Stimulated activated CD4-positive, alpha-beta T cell treated with anti-CD3 and anti-CD28 coated beads, Interleukin-15, amount 100 ng/mL, for 1 hour (primary cell): Measurements from ENCODE around the gene THOC5.
"Not testable (repeated sequence)": the region's sequence is repeated elsewhere in the genome, so short reads cannot be mapped to it uniquely, and the experiment has no call there.

Source experiments
- DNase-seq, 2 donors: peaks; one replicate each; pipeline ENCODE4 v3.0.0-alpha.2; 2020; ENCODE audit warnings: low read depth in 1 of 2, low spot score in 1 of 2

THOC5 gene

DNA sequence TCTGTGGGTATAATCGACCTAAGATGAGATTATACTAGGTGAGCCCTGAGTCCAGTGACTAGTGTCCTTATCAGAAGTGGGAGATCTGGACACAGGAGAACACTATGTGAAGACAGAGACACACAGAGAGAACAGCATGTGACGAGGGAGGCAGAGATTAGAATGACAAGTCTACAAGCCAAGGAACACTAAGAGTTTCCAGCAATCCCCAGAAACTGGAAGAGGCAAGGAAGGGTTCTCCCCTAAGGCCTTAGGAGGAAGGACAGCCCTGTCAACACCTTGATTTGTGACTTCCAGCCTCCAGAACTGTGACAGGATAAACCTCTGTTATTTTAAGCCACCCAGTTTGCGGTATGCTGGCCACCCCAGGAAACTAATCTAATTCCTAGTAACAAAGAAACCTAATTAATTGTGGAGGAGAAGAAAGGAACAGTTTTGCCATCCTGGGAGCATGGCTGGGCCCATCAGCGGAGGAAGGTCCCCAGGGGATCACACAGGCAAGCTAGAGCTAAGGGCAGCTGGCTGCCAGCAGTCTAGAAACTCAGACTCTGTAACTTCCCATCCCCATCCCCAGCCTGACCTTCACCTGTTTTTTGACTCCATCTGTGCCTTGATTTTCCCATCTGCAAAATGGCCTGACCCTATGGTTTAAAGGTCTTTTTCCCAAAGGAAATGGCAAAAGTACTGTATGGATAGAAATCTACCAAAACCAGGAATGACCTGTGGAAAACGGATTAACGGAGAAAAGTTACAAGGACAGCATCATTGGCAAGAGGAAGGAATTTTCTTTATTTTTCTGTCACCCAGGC, 10.3 kb upstream of the THOC5 start:
- no peak for DNase-seq

DNA sequence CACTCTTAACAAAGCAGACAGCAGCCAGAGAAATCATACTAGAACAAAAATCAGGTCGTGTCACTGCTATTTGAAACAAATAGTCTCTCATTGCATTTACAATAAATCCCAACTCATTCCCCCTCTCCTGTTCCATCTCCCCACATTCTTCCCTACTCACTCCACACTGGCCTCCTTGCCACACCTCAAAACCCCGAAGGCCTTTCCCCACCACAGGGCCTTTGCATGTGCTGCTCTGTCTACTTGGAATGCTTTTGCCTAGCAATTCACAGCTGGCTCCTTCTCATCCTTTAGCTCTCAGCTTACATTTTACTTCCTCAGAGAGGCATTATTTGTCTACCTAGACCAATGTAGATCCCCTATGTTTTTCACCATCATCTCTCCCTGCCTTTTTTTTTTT, 6.3 kb upstream of the THOC5 start:
- no peak for DNase-seq

DNA sequence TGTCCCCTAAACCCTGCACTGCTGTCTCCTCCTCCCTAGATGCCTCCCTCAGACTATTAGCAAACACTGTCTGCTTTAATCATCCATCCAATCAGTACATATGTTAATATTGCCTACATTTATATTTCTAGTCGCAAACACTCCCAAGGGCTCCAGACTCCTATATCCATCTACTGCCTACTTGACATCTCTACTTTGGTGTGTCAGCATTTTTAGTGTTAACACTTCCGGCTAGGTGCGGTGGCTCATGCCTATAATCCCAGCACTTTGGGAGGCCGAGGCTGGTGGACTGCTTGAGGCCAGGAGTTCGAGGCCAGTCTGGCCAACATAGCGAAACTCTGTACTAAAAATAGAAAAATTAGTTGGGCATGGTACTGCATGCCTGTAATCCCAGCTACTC, 5.5 kb upstream of the THOC5 start:
- no peak for DNase-seq

DNA sequence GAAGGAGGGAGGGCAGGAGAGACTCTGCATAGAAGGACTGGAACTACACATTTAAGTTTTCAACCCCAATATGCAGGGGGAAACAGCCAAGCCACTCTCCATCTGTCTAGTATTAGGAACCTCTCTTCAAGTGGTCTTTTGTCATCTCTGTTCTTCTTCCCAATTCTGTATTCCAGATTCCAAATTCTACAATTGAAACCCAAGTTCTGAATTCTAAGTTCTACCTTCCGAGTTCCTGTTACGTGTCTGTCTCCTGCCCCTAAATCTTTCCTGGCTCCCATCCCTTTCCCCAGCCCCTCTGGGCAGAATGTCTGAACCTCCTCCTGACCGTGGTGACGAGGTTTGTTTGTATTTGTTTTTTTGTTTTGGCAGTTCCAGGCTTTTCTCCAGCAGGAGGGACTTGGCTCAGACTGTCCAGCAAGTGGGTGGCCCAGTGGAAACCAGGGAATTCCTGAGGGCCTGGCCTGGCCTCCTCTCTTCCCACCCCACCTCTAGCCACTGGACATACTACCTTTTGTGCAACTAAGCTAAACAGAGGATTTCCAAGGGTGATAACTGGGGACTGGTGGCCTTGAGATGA, 1.6 kb upstream of the THOC5 start:
- no peak for DNase-seq

DNA sequence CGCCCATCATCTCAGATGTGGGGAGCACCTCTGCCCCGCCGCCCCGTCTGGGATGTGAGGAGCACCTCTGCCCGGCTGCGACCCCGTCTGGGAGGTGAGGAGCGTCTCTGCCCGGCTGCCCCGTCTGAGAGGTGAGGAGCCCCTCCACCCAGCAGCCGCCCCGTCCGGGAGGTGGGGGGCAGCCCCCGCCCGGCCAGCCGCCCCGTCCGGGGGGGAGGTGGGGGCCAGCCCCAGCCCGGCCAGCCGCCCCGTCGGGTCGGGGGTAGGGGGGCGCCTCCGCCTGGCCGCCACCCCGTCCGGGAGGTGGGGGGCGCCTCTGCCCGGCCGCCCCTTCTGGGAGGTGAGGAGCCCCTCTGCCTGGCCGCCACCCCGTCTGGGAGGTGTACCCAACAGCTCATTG, 1.2 kb downstream of the THOC5 start:
- DNase-seq: not testable (repeated sequence)

DNA sequence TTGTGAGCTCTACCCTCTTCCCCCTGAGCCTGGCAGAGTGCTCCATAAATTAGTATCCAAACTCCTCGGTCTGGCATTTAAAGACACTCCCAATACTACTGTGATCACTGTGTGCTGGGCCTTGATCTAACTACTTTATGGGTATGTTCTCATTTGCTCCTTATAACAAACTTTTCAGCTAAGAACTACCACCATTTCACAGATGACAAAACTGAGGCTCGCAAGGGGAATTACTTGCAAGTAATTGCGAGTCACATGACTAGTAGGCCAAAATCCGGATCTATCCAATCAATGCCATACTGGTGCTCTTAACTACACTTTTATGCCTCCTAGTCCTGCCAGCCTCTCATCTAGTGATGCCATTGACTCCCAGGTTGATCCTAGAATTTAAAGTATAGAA, 3.6 kb downstream of the THOC5 start:
- DNase-seq: no peak

DNA sequence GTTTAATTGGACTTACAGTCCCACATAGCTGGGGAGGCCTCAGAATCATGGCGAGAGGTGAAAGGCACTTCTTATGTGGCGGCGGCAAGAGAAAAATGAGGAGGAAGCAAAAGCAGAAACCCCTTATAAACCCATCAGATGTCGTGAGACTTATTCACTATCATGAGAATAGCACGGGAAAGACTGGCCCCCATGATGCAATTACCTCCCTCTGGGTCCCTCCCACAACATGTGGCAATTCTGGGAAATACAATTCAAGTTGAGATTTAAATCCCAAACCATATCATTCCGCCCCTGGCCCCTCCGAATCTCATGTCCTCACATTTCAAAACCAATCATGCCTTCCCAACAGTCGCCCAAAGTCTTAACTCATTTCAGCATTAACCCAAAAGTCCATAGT, 8.5 kb downstream of the THOC5 start:
- DNase-seq: not testable (repeated sequence)

DNA sequence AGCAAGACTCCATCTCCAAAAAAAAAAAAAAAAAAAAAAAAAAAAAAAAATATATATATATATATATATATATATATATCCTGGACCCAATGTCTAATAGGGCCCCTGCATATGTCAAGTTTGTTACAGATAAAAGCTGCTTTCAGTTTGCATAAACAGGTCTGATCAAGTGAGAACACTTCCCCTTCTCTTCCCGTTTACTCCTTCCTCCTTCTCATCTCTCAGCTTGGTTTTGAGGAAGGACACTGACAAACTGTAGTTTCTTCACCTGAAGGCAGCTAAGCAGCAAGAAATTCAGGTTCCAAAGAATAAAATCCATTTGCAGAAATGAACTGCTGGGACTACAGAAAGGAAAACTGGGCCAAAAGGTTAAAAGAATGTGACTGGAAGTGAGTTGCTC, 11.7 kb downstream of the THOC5 start:
- no peak for DNase-seq

DNA sequence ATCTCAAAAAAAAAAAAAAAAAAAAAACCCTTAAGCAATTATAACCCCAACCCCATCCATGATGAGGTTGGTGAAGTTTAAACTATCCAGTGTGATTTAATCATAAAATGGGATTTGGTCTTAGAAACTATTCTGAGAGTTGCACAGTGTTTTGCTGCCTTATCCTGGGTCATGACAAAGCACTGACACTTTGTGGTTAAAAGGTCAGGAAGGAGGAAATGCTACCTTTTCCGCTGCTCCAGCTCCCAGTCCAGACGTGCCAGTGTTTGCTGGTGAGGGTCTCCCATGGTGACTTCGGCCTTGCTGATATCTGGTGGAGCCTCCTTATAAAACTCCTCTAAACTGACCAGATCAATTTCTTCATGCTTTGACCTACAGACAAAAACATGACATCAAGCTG, 14.5 kb downstream of the THOC5 start:
- no peak for DNase-seq

DNA sequence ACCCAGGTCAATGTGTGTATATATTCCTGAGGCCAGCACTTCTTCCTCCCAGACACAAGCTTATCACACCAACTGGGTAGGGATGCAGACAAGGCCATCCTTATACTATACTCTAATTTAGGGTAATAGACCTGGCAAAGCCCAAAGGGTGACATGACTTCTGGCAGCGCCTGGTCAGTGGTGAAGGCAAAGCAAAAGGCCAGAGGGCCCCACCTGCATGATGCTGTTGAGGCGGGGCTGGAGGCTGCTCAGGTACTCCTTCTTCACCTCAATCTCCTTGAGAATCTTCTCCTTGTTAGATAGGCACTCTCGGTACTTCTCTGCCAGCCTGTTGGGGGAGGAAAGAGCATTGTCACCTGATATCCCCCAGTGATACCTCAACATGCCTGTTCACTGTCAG, 17.1 kb downstream of the THOC5 start:
- DNase-seq: no peak

DNA sequence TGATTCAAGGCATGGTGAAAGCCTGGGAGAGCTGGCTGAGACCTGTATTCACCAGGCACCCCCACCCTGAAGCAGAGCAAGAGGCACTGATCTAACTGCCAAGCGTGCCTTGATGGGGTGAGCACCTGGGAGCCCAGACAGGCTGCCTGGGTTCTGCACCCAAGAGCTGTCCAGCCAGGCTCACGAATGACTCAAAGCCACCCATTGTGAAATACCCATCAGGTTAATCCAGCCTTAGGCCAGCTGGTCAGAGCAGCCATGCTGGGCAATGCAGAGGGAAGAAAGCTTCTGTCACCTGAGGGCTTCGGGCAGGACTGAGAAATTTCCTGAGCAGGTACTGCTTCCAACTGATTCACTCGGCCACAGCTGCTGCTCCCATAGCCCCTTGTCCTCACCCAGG, 22.1 kb downstream of the THOC5 start:
- DNase-seq: no peak

DNA sequence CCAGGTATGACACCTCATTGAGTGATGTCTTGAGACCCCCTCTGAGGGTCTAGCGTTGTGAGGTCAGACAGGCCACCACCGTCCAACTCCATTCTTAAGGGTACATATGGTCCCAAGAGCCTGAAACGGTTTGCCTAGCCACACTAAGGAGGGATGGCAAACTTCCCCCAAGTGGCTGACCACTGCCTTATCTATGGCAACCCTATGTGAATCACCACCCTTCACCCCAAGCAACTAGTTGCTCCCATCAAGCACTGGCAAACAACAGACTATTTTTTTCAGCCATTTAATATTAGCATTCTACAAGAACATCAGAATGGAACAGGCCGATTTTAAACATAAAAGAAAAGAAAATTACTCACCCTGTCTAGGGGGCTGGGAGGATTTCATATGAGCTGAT, 22.8 kb downstream of the THOC5 start:
- DNase-seq: no peak

DNA sequence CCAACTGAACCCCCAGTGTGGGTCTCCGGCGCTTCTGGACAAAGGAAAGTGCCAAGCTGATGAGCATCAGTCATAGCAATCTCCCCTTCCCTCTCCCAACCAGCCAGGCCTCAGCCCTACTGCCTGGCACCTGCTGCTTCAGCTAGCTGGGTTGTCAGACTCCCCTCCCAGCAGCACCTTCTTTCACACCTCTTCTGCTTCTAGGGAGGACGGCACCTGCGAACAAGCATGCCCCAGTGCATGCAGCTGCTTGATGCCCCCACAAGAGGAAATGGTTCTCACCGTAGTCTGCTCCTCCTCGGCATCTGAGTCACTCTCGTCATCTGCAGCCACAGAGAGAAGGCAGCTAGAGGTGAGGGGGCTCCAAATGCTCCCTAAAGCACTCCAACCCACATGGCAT, 25.4 kb downstream of the THOC5 start:
- no peak for DNase-seq

DNA sequence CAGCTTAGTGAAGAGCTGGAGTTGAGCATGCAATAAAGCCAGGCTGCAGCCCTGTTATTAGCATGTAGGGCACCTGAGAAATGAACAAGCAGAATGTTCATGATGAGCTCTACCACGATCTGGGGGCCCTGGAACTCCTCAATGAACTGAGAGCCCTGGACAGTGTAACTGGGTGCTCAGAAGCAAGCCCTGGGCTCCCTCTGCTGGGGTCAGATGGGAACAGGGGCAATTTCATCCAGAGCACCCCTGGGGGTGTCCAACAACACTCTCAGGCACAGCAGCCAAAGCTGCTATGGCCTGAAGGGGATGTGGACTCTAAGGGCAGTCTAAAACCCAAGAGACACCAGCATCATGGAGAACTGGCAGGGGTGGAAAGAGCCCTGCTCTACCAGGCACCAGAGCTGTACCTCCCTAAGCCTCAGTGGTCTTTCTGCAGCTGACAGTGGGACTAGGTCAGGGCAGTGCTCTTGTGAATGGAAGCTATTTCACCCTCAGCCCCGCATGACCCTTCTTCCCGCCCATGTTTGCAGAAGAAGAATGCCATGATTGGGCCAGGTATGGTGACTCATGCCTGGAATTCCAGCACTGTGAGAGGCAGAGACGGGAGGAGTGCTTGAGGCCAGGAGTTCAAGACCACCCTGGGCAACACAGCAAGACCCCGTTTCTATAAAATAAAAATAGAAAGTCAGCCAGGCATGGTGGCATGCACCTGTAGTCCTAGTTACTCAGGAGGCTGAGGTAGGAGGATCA, 28.9 kb downstream of the THOC5 start:
- DNase-seq: no peak

DNA sequence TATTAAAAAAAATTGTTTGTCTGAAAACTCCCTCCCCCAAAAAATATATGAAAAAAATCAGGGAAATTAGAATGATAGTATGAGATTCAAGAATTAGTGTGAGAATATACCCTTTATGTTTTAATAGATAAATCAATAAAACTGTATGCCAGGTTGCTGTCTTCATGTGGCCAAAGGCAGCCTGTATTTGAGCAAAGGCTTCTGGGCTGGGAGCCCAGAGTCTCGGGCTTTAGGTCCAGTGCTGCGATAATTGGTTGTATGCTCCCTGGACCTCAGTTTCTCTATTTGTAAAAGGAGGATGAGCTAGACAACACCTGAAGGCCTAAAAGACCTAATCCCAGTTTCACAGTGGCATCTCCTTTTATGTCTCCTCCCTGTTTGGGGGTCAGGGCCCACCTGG, 29.8 kb downstream of the THOC5 start:
- DNase-seq: no peak

DNA sequence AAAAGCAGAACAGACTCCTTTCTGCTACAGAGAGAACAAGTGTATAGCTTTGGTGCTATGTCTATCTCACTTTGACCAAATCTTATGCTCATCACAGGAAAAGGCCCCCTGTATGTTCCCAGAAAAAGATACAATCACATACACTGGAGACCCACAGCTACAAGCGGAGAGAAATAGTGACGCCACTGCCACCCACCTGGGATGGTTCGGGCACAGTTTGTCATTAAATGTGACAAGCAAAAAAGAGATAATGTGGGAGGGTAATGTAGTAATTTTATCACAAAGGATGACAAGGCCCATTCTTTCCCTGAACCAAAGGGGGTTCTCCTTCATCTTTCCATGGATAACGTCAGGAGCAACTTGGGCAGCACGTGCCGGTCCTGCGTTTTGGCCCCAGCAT, 32.0 kb downstream of the THOC5 start:
- DNase-seq: no peak

DNA sequence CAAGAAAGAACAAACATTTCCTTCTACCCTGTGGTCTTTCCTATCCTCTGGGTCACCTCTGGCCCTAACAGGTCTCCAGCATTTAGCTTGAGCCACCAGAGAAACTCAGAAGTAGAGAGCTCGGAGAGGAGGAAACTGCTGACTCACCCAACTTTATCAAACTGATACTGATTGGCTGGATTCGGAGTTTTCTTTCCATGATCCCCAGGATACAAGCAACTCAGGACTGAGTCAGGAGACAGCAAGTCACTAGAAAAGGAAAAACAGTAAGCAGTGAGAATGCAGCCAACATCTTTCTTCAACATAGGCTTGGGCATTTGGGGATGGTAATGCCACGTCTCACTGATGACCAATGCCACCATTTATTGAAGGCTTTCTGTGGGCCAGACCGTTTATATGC, 32.7 kb downstream of the THOC5 start:
- DNase-seq: no peak

DNA sequence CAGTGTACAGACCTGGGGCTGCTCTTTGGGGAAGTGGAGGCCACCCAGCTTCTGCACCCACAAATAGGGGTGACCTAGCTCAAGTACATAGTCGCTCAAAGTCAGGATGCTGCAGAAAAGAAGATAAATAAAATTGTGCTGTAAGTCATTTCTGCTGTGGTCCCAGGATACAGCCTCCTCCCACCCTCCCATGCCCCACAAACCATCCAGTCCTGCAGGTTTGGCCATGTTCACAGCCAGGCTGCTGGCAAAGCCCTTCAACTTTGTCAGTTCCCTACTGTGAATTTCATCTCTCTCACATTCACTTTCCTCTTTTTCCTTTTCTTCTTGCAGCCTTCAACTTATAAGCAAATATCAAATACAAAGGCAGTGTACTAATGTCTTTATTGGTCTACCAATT, 33.6 kb downstream of the THOC5 start:
- no peak for DNase-seq

DNA sequence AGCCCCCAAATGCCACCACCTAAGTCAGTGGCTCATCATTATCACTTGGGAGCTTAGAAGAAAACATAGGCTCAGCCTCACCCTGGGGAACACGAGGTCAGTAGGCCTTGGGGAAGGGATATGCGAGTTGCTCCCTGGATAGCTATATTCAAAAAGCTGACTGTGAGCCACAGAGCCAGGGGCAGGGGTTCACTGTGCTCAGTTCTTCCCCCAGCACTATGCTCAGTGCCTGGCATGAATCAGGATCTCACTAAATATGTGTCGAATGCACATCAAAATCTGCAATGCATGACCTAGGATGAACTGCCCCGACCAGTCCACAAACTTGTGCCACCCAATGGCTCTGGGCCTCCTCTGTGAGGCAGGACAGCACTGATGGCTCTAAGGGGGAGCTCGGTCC, 35.1 kb downstream of the THOC5 start:
- no peak for DNase-seq

DNA sequence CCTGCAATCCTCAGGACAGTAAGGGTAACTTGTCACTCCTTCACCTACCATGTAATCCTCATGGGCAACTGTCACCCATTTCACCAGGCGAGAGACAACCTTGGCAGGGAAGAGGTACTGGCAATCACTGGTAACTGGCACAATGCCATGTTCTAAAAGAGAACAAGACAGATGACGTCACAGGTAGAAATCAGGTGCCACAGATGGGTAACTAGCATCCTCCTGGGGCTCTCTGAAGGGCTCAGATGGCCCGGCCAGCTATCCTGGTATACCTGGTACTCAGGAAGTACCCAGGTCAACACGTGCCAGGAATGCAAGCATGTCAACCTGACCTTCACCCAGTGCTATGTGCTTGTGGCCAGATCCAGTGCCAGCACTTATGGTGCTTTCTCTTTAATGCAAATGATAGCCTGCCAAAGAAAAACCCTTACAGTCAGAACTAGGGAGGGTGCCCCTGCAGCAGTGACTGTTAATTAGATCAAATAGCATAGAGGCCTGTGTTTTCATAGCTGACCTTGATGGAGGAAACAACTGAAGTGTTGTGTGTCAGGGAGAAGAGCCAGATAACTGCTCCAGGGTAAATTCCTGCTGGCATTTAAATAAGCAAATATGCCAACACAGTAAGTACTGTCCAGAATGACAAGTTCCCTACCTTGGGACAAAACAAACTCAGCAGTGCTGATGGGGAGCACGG, 36.2 kb downstream of the THOC5 start:
- DNase-seq: no peak

DNA sequence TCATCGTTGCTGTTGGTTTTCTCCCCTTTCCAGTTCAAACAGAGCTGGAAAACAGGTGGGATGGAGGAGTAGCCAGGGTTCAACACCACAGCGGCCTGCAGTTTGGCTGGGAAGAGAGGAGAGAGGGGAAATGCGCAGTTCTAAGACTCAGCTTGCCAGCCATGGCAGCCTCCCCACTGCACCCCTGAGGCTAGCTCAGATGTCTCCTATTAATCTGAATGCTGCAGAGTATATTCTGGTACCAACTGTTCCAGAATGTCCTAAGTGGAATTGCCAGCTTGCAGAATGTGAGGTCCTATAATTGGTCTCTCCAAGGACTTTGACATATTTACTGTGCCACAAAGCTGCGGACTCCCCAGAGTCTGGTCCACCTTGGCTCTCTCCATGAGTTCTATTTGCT, 41.5 kb downstream of the THOC5 start:
- no peak for DNase-seq
